Fibroblast of peridontal ligament (primary cell): ENCODE results near the gene SPOCK1.

Source experiments
- DNase-seq: peaks from one replicate; pipeline ENCODE4 v3.0.0-alpha.2; 2010; ENCODE audit errors: extremely low read depth

SPOCK1 gene

DNA sequence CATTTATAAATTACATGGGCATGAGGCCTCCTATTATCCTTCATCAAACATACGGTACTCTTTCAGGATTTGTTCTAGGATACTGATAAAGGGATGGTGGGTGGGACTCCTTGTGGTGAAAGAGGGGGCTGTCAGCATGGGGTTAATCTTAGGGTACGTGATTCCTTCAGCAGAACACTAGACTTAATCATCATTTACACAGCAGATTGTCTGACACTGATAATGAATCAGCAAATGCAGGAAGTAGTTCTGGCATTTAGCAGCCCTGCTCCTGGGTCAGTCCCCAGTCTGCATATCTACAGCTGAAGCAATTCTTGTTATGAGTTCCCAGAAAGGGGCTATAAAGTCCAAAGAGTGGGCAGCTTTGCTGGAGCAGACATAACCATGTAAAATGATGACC is 384.6 kb downstream of the SPOCK1 start:
- DNase-seq: peak; percentile 3

DNA sequence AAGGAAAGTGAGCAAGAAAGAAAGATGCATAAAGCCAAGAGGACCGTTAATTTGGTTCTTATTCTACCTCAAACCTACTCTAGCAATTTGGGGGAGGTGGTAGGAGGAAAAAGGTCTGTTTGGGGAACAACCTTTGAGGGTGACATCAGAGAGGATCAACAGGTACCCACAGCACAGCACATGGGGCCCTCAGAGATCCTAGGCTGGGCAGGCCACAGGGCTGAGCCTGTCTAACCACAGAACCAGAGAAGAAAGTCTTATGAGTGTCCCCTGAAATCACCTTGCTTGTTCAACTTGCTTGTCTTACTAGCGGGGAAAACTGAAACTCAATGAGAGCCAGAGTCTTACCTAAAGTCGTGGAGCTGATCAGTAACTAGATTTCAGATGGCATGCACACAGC is 385.2 kb downstream of the SPOCK1 start:
- DNase-seq: no peak

DNA sequence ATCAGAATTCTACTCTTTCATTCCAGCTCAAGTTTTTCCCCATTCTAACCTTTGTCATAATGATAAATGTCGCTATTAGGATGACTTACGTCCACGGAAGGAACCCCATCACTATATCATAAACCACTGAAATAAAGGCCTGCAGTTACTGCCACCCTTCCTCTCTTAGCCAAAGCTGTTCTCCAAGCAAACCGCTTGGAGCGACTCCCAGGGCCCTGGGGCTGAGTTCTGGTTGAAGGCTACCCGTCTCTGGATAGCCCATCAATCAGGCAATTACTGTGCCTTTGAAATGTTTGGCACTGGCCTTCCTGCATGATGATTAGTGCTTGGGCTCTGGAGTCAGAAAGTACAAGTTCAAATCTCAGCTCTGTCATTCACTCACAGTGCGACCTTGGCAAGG is 386.0 kb downstream of the SPOCK1 start:
- no peak for DNase-seq

DNA sequence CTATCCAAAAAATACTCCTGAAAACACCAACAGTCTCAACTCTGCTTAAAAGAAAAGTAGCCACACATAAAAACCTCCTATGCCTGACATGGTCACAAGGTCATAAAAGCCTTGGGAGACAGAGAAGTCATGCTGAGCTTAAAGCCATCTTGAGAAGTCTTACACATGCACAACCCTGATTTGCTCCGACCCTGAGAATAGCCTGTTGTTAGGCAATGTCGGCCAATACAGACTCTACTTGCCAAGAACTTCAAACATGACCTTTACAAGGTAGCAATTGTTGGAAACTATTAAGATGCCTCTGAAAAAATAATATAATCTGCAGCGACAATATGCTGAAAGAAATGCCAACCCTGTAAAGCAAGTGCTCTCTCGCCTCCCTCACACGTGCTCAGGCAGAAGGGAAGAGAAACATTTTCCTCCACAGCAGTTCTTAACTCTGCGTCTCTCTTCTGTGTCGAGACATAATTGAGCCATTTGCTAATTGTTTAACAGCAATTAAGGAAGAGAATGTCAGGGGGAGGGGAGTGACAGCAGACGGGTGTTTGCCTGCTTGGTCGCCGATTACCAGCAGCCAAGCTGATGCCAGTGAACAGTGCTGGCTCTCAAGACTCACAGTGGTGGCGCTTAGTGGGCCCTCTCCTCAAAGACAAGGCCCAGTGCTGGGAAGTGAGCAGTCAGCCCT is 393.6 kb downstream of the SPOCK1 start:
- DNase-seq: no peak

DNA sequence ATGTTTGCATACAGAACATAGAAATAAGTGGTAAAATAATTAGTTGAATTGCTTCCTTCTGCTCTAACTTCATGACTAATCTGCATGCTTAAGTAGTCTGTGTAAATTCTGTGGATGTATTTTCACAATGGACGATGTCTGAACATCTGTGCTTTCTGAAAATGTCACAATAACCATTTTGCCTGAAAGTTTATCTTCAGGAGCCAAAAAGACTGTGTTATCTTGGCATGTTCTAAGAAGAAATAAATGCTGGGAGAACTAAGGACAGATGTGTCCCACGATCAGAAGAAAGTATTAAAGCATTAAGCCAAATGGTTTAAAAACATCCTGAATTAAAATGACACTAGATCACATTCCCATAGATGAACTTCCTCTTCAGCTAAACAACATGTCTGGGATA is 397.6 kb downstream of the SPOCK1 start:
- peak; percentile 62 for DNase-seq

DNA sequence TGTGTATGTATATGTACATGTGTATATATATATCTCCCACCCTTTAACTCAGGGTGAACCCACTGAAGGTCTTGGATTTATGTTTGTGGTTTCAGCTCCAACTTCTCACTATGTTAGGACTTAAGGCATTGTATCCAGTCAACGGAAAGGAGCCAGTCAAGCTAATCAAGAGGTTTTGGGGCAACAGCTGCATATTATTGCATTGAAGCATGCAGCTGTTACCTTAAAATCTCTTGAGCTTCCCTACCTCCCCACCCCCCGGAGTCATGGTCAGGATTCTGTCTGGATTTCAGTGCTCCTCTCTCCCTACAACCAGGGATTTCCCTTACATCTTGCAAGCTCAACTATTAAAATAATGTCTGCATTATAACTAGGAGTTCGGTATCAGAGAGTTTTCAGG is 399.5 kb downstream of the SPOCK1 start:
- no peak for DNase-seq

DNA sequence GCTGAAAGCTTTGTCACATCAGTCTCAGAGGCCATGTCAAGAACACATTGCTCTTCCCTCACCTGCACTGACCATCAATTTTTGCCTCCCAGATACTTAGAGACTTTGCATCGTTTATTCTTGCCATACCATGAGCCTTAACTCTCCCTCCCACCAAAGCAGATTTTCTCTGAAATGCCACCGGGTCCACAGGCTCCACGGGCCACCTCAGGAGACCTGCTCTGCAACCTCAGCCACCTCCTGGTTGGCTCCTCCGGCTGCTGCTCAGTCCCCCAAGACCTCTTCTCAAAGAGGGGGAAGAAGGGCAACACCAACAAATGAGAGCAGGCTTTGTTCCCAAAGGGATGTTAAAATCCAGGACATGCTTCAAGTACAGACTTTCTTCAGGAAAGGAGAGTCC is 400.5 kb downstream of the SPOCK1 start:
- DNase-seq: no peak

DNA sequence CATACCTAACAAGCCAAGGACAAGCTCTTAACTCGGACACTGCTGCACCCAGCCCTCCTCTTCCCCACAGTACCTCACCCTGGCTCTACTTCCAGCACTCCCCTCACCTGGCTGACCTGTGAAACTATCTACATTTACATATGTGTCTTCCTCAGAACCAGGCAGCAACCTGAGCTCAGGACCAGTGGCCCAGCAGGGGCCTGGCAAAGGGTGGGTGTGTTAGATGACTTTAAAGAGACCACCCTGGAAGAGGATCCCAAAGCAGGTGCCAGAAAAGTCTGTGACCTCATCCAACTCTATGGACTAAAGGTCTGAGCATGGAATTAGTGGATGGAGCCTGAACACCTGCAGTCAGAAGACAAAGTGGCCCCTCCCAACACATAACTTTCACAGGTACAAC is 400.9 kb downstream of the SPOCK1 start:
- no peak for DNase-seq

DNA sequence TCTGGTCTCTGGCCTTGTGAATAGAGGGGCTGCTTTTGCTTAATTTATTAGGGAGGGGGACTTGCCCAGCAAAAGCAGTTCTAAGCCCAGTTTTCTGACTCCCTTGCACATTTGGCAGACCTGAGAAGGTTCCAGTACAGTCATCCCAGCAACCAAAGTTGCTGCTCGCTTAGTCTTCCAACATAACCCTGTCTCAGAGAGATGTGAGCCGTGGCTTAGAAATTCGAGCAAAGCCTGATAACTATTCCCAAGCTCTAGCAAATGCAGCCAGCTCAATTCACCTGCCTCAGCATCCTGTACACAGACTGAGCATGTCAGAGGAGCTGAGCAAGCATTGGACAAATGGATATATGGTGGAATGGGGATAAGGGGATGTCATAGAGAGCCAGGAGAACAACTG is 401.9 kb downstream of the SPOCK1 start:
- no peak for DNase-seq

DNA sequence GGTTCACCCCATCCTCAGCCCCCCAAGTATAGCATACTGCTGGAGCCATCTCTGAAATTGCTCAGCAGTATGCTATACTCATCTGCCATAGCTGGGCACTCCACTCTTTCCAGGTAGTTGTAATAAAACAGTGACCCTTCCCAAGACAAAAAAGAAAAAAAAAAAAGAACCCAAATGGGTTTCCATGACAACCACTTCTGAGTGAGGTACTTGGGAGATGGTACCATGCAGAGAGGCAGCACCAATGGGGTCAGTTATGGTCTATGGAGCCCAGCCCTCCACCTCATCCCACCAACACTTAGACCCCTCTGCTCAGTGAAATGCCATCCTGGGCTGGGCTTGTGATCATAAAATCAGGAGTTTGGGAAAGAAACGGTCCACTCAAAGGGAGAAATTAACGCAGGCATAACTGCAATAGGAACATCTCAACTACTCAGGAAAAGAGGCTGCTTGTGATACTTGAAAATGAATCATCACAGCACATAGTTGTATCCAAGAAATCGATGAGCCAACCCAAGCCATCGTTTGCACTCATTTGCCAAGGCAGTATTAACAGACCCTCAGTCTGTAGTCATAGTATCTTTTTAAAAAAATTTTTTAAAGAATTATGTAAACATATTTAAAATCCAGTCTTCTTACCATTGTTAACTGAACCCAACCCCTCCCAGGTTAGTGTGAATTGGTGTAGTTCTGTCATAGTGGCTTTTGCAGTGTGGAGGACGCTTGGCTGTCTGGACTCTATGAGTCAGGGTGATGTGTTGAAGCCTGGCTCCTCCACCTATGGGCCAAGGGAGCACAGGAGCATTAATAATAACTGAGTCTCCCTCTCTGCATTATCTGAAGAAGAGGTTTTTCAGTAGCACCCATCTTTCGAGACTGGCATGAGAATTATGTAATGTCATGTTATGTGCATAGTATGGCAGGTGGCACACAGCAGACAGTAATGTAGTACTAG is 402.7 kb downstream of the SPOCK1 start:
- DNase-seq: no peak

DNA sequence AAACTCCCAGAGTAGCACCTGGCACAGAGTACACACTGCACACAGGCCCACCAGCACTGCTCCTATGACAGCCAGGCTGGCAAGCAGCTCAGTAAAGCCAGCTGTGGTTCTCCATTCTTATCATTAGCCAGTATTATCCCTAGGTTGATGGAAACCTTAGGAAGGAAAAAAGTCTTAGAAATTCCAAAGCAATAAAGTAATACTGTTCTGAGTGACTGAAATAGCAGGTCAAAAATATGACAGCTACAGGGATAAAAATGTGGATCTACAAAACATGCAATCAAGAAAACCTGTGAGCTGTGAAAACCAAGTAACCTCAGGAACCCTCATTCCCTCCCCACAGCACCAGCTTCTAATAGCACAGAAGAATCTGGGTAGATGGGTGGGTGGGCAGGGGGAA is 403.5 kb downstream of the SPOCK1 start:
- DNase-seq: no peak

DNA sequence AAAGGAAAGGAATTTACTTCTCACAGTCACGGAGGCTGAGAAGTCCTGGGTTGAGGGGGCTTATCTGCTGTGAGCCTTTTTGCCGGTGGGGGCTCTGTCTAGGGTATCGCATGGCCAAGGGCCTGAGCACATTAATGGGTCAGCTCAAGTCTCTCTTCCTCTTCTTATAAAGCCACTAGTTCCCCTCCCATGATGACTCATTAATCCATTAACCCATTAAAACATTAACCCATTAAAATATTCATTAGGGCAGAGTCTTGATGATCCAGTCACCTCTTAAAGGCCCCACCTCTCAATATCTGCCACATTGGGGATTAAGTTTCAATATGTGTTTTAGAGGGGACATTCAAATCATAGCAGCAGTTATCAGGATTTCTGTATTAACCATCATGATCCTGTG is 406.3 kb downstream of the SPOCK1 start:
- no peak for DNase-seq

DNA sequence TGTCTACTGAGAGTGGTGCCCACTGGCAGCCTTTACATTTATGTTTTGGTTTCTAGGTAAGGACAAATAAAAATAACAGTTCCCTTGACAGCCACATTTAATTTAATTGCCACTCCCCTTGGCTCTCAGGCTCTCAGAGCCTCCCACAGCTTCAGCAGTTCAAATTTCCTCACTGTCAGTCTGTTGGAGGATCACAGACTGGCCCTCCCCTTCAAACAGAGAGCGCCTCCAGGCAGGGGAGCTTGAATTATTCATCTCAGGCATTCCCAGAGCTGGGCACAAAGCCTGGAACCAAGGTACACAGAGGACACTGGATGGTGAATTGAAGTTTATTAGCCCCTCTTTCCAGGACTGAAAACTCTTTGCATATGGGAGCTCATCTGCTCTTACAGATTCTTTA is 407.7 kb downstream of the SPOCK1 start:
- DNase-seq: no peak

DNA sequence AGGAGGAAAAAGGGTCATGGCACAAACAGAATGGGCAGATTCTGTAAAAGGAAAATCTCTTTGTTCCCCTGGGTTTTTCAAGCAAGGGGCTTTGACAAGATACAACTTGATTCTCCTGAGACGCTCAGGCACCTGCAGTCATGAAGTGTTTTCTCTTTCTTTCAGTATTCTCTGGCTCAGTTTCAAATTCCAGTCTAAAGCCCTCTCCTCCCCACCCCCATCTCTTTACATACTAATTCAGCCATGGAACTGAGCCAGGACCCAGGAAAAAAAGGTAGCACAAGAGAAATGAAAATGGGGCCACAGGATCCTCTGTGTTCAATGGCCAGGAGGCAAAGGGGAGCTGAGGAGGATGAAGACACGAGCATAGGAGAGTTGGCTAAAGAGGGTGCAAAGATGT is 408.4 kb downstream of the SPOCK1 start:
- DNase-seq: no peak

DNA sequence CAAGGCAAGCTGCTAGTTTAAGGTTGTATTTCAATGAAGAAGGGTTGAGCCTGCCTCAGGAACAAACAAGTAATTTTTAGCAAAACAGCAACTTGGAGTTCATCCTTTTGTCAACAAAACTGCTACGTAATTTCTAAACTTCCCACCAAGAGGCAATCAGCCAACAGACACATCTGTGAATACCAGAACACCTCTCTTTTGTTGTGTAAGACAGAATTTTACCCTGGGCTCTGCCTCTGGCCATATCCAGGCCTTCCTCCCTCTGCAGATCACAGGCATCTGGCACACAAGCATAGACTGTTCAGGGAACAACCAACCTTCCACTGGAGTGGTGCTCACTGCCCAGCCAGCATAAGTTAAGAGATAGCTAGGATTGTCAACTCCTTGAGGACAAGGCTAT is 409.0 kb downstream of the SPOCK1 start:
- DNase-seq: no peak

DNA sequence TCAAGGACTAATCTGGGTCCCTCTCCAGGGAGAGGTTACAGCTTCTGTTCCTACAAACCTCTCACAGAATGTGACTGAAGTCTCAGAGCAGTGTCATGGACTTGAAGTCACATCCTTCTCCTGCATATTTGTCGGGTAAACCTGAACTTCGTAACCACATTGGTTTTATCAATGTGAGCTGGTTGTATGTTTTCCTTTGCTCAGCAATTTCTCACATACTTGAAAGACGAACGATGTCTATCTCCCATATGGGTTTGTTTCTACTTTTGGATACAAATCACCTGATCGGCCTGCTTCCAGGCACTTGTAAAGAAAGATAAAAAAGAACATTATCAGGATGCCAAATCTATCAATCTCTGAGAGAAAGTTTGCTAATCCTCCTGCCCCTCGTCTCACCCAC is 411.0 kb downstream of the SPOCK1 start:
- DNase-seq: no peak

DNA sequence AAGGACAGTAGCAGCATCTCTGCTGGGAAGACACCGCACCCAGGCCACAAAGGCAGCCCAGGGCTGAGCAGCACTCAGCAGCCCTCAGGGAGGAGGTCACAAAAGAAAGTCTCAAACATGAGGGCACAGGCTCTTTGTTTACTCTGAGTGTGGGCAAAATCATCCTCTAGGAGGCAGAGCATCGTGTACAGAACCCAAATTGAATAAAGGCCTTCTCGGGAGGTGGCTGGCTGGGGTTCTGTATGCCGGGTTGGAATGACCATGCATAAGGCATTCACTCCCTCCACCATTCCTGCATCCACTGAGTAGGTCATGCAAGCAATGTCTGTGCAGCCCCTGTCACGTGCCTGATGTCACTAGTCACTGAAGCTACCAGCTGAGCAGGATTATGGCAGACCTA is 412.8 kb downstream of the SPOCK1 start:
- DNase-seq: no peak

DNA sequence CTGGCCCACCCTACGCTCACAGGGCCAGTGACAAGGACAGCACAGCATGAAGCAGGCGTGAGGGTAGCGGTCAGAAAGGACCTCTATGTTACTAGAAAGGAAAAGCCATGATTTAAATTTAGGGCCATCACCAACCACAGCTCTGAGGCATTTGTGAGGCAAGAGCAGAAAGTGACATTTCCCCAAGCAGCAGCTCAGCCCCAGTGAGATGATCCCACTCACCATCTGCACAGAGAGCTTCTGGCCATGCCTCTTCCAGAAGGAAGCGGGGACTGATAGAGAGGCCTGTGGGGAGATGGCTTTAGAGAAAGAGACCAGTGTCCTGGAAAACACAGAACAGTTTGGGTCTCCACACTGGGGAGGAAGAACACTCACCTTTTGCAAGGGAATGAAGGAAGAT is 413.9 kb downstream of the SPOCK1 start:
- DNase-seq: no peak

DNA sequence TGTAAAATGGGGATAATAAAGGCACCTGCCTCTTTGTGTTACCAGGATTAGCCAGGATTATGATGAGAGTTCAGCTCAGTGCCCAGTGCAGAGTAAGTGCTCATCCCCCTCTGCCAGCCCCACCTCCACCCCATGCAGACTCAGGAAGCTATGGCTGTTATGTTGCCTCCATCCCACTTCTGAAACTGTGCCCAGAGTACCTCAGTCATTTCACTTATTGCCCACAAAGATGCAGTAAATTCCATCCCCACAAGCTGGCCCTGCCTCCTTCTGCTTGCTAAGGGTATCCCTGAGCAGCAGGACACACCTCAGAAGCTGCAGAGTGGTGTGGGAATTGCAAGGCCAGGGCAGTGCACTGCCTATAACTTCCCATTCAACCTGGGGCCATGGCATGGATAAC is 415.1 kb downstream of the SPOCK1 start:
- no peak for DNase-seq

DNA sequence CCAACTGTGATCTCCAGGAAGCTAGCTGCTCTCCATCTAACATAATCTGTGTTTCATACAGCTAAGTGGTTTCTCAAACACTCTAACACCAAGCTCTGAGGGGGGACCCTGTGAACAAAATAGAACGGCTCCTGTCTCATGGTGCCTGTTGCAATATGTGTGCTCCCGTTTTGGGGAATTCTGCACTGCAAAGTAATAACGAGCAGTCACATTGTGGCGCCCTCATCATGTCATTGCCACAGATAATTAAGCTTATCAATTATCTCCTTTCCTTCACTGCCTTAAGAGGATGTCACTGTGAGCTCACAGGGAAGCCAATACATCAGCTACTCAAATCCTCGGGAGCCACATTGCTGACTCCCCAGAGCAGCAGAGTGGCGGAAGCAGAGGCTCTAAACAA is 416.2 kb downstream of the SPOCK1 start:
- no peak for DNase-seq

DNA sequence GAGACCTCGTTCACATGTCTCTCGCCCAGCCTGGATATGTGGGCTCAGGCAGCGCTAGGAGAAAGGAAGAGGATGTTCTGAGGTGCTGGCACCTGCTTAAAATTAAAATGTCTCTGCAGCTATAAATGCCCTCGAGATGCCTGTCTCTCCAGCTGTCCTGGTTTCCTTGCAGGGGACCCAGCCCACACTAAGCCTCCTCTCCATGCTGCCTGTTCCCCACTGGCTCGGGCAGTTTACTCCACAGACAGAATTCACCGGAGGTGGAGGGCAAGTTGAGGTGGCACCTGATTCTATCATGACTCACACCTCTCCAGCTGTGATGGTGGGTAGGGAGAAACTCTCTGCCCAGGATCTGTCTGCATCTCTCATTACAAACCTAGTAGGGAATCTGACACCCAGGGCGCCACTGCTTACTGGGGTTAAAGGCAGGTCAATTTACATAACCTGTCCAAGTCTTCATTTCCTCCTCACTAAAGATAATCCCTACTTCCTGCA is 420.9 kb downstream of the SPOCK1 start:
- no peak for DNase-seq

DNA sequence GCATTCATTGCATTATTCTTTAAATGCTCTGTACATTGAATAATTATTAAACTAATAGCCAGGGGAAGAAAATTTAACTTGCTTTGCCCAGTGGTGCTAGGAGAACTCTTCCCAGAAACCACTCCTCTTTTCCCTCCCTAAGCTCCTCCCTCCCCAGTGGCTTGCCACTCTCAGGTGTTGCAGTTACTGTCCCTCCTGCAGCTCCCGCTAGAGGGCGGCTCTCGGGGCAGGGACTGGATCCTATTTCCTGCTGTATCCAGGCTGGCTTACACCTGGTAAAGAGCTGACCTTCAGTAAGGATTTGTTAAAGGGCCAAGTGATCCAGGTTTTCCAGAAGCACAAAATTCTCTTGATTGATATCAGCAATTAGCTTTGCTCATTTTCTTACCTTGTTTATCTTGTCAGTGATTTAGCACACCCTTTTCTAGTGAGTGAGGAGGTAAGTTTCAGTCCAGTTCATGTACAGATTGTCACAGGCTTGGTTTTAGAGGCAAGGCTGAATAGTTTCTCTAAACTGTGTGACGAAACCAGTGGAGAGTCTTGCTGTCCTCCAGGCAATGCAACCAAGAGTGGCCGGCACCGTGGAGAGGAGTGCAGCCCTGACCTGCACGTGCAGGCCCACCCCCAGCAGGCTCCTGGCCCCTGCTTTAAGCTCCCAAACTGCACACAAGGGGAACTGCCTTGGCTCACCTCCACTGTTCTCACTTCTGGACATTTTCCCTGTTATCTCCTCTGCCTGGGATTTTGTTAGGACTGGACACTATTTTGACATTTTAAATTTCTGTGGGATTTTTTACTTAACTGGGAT is 423.8 kb downstream of the SPOCK1 start:
- no peak for DNase-seq
